EH (cell line): ENCODE results near the gene S100A11.

Experiments used
- DNase-seq: peaks from one replicate; pipeline ENCODE4 v3.0.0-alpha.2; 2015; ENCODE audit warnings: low read depth

Gene S100A11

GRCh38 chr1:151984313-151984956 lies 52.4 kb downstream of the S100A11 start:
- peak; percentile 15 for DNase-seq
